HUES6 (cell line): Measurements from ENCODE around the gene A3GALT2.

ENCODE experiments used
- H3K27ac ChIP-seq: 2 replicates; pipeline ENCODE4 v1.7.0; 2013; ENCODE audit warnings: low read depth, mild to moderate bottlenecking, low read length, inconsistent platforms
- H3K27me3 ChIP-seq: 2 replicates; pipeline ENCODE4 v1.6.1; 2013; ENCODE audit warnings: low read length; ENCODE audit not compliant: control insufficient read depth, insufficient read depth
- H3K36me3 ChIP-seq: 2 replicates; pipeline ENCODE4 v1.6.1; 2013; ENCODE audit warnings: low read length; ENCODE audit not compliant: control insufficient read depth, insufficient read depth
- H3K4me1 ChIP-seq: 2 replicates; pipeline ENCODE4 v1.6.1; 2013; ENCODE audit warnings: low read length; ENCODE audit not compliant: control insufficient read depth, insufficient read depth
- H3K4me3 ChIP-seq: 2 replicates; pipeline ENCODE4 v1.5.1; 2013; ENCODE audit warnings: low read depth, low read length
- H3K9ac ChIP-seq: one replicate; pipeline ENCODE4 v1.6.1; 2013; ENCODE audit warnings: mild to moderate bottlenecking, low read length
- H3K9me3 ChIP-seq: 2 replicates; pipeline ENCODE4 v1.6.1; 2013; ENCODE audit warnings: low read depth, low read length; ENCODE audit not compliant: control insufficient read depth, insufficient read depth

The A3GALT2 gene

DNA sequence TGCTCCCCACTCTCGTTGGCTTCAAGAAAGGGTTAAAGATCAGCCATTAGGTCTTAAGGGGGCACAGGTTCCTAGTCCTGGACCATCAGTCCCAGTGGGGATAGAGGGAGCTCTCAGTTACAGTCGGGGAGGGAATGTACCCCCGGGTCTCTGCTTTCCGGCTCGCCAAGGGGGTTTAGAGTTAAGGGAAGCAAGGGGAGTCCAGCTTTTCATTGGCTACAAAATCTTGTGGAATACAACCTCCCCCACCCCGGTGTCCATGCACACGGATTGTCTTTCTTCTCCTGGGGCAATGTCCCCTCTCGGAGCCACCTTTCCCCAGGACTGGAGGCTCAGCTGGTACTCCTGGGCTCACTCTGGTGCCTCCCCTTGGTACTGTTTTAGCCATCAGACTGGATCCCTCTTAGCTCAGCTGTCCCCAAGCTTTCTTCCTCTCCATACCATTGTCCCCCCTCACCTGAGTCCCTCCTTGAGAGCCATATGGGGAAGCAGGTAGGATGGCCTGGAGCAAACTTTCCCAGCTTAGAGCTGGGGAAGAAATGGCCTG lies at the start of gene A3GALT2:
TSS of gene A3GALT2 (minus strand) at position 480 of the 547 bp plus-strand sequence. CDS start at position 480, 0 bp downstream.
- peaks cover 15% of the 10 kb centered on the region for H3K36me3 ChIP-seq
- H3K9me3 ChIP-seq = no peaks in the 10 kb centered on the region
- no peak within 1 kb of the TSS for H3K27ac ChIP-seq
- no peak within 1 kb of the TSS for H3K9ac ChIP-seq
- no peak within 1 kb of the TSS for H3K4me3 ChIP-seq
- no peaks in the 10 kb centered on the region for H3K4me1 ChIP-seq
- H3K27me3 ChIP-seq = peaks cover 9% of the 10 kb centered on the region; the same call in 1 of the 2 replicates

DNA sequence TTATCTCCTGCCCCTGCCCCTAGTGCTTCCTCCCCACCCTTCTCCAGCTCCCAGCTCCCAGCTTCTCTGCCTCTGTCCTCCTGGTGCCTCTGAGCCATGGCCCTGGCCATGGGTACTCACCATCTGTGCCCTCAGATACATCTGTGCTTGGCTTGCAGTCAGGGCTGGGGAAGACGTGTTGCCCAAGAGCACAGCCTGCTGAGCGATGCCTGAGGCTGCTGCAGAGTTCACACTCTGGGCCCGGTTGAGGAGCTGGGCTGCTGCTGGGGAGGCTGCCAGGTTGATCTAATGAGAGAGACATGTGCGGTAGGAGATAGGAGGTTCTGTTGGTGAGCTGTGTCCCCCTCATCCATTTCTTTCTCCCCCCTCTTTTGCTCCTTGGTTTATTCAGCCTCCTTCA lies 49.4 kb upstream of the A3GALT2 start:
- Histone ChIP-seq H3K9ac (no peak overlapping the region), H3K27me3 (peaks cover 5% of the 10 kb centered on the region; the same call in 1 of the 2 replicates), H3K36me3 (no peaks in the 10 kb centered on the region), H3K9me3 (no peaks in the 10 kb centered on the region), H3K27ac (no peak overlapping the region), H3K4me1 (peaks cover 14% of the 10 kb centered on the region; the same call in 1 of the 2 replicates), H3K4me3 (no peak overlapping the region)

DNA sequence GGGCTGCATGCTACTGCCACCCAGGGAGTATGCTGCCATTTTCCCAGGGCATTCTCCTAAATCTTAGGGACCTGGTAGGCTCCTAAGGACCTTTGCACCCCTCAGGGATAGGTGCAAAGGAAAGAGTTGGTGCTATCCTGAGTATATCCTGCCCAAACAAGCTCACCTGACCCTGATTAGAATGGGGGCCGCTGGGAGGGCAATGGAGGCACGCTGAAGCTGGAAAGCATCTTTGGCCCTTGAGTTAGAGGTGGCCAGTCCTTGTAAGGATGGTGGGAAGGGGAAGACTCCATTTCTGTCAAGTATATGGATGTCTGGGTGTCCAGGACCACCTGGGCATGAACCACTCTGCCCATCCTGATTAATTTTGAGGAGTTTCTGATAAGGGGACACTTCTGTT lies 48.9 kb upstream of the A3GALT2 start:
- Histone ChIP-seq H3K9me3 (no peaks in the 10 kb centered on the region), H3K27me3 (peaks cover 5% of the 10 kb centered on the region; the same call in 1 of the 2 replicates), H3K4me1 (peaks cover 20% of the 10 kb centered on the region; the same call in 1 of the 2 replicates), H3K36me3 (no peaks in the 10 kb centered on the region), H3K27ac (no peak overlapping the region), H3K4me3 (no peak overlapping the region), H3K9ac (no peak overlapping the region)

DNA sequence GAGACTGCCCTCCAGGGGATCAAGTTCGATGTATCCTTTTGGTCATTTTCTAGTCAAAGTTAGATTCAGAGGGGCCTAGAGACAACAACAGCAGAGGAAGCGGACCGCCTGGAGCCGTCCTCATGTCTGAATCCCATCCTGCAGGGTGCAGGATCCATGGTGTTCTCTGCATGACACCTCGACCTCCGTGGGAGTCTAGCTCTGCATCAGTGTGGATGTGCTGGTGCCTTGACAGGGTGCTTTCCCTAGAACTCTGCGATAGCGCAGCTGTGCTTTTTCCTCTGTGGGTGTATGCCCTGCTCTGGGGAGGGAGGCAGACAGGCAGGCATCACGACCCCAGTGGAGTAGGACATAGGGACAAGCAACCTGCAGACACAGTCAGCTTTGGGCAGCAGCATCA lies 48.2 kb upstream of the A3GALT2 start:
- Histone ChIP-seq H3K36me3 (no peaks in the 10 kb centered on the region), H3K9ac (no peak overlapping the region), H3K27ac (no peak overlapping the region), H3K9me3 (no peaks in the 10 kb centered on the region), H3K4me3 (no peak overlapping the region), H3K27me3 (peaks cover 5% of the 10 kb centered on the region; the same call in 1 of the 2 replicates), H3K4me1 (peaks cover 26% of the 10 kb centered on the region)

DNA sequence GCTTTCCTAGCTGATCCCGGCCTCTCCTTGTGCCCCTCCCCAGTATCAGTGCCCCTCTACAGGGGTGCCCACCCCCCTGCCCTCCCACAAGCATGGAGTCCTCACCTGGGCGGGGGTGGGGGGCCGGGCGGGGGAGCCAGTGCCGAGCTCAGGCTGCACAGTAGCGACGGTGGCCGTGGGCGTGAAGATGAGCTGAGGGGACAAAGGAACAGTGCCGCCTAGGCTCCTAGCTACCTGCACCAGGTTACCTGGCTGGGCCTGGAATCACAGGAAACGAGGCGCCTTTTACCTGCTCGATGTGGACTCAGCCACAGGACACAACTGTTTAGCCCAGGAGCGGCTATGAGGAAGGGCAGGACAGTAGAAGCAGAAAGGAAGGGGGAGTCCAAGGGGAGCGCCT lies 47.5 kb upstream of the A3GALT2 start:
- H3K27ac ChIP-seq = no peak overlapping the region
- no peak overlapping the region for H3K9ac ChIP-seq
- no peak overlapping the region for H3K4me3 ChIP-seq
- H3K36me3 ChIP-seq = no peaks in the 10 kb centered on the region
- H3K9me3 ChIP-seq = no peaks in the 10 kb centered on the region
- H3K27me3 ChIP-seq = peaks cover 5% of the 10 kb centered on the region; the same call in 1 of the 2 replicates
- peaks cover 33% of the 10 kb centered on the region for H3K4me1 ChIP-seq

DNA sequence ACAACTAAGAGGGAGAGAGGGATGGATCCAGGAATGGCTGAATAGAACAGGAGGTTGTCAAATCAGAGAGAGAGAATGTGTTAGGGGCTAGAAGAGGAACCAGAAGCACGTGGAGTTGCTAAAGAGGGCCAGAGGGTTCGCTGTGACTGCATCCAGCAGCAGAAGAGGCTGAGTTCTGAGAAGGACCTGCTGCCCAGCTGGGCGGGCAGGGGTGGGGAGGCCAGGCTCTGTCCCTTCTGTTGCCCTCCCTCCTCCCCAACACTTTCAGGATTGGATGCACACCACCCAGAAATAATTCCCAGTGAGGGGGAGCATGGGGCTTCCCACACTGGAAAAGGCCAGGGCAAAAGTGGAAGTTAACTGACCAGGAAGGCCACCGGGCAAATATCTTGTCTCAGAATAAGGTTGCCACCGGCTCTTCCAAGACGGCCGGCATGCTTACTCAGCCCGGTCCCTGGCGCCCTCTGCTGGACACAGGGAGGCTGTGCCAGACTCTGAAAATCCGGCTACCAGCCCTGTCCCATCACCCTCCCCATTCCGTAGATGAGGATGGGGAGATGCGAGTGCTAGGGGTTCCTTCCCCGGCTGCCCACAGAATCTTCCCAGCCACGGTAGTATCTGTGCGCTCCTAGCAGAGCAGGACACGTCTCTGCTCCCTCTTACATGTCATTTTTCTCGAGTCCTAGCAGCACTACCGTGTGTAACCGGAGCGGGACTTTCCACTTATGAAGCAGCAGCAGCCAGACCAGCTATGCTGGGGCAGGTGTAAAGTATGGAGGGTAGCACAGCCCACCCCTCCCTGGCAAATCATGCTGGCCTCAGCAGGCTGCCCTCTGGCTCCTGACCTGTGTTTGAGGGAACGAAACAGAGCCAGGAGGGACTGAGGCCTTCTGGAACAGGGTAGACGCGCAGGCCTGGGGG lies 46.8 kb upstream of the A3GALT2 start:
- no peak overlapping the region for H3K9ac ChIP-seq
- H3K36me3 ChIP-seq = no peaks in the 10 kb centered on the region
- H3K27ac ChIP-seq = no peak overlapping the region
- H3K27me3 ChIP-seq = peaks cover 5% of the 10 kb centered on the region; the same call in 1 of the 2 replicates
- H3K9me3 ChIP-seq = no peaks in the 10 kb centered on the region
- no peak overlapping the region for H3K4me3 ChIP-seq
- H3K4me1 ChIP-seq = peaks cover 39% of the 10 kb centered on the region

DNA sequence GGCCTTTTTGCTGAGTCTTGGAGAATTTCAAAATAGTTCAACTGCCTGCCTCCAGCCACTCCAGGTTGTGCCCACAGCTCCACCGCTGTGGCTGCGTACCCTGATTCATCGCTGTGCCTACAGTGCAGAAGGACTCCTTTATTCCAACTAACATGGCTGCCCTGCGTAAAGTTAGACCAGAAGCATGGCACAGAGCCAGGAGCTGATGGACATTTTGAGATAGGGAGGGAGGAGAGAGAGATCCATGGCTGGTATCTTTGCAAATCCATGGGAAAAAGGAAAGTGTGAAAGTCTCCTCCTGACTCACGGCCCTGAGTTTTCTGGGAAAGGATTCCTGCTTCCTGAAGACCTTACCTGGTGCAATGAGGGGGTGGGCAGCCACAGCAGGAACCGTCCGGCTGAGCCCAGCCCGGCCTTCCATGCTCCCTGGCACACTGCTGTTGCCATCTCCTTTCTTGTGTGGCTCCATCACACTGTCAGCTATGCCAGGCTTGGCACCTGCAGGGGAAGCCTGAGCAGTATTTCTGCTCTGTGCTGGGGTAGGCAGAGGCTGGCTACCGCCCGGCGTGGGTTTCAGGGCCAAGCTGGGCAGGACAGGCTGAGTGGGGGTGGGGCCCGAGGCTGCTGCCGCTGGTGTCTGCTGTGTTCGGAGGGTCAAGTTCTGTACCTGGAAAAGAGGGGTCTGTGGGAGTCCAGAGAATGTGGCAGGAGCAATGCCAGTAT lies 46.0 kb upstream of the A3GALT2 start:
- Histone ChIP-seq H3K4me3 (no peak overlapping the region), H3K36me3 (no peaks in the 10 kb centered on the region), H3K9ac (no peak overlapping the region), H3K27ac (no peak overlapping the region), H3K4me1 (peaks cover 43% of the 10 kb centered on the region), H3K27me3 (peaks cover 5% of the 10 kb centered on the region; the same call in 1 of the 2 replicates), H3K9me3 (no peaks in the 10 kb centered on the region)

DNA sequence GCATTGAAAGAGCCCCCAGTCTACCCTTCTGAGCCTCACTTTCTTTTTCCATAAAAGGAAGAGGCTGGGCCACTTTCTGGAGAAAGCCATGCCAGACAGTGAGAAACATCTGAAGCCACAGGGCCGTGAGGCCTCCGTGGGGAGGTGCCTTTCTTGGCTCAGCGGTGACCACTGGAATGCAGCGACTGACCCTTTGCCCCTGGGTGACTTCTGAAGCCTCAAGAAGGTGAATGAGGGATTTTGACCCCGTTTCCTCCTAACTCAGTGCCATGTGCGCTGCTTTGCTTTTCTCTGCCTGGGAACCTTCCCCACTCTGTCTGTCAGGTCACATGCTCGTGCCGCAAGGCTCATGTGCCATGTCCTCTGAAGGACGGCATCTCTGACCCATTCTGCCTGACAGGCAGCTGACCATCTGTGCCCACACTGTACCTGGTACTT lies 44.7 kb upstream of the A3GALT2 start:
- Histone ChIP-seq H3K4me3 (no peak overlapping the region), H3K36me3 (no peaks in the 10 kb centered on the region), H3K4me1 (peaks cover 55% of the 10 kb centered on the region), H3K27me3 (peaks cover 5% of the 10 kb centered on the region; the same call in 1 of the 2 replicates), H3K27ac (no peak overlapping the region), H3K9ac (no peak overlapping the region), H3K9me3 (no peaks in the 10 kb centered on the region)

DNA sequence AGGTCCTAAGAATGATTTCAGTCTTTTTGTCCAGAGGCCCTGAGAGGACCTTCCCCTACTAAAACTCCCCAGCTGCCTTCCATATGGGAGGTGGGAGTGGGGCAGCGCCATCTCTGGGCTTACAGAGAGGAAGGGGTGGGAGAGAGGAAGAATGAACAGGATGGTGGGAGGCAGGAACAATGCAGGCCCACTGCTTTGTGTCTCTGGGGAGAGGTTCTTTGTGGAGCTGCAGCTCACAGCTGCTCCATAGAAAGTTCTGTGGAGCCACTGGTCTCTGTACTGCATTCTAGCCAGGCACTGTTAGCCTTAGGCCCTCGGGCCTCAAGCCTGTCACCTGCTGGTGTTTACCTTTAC lies 43.6 kb upstream of the A3GALT2 start:
- no peaks in the 10 kb centered on the region for H3K9me3 ChIP-seq
- no peaks in the 10 kb centered on the region for H3K36me3 ChIP-seq
- H3K27ac ChIP-seq = no peak overlapping the region
- peak overlapping the region; percentile 4; the same call in 1 of the 2 replicates for H3K4me3 ChIP-seq
- peaks cover 55% of the 10 kb centered on the region for H3K4me1 ChIP-seq
- peaks cover 9% of the 10 kb centered on the region for H3K27me3 ChIP-seq
- H3K9ac ChIP-seq = no peak overlapping the region

DNA sequence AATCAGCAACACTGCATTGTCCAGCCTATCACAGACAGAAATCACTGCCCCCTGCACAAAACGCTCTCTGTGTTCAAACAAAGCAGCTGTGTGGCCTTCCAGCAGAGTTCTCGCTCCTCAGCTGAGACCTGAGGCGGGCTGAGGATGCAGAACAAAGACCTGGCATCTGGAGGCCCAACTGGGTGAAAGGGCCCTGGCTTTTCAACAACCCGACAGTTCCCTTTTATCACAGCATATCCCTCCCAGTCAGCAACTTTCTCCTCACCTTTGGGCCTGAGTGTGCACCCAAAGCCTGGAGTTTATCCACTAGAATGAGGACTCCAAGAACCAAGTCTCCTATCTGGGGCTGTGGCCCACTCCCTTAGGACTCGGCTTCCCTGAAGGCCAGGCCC lies 42.6 kb upstream of the A3GALT2 start:
- Histone ChIP-seq H3K27me3 (peaks cover 15% of the 10 kb centered on the region), H3K27ac (peak overlapping the region; percentile 27; the same call in 1 of the 2 replicates), H3K4me1 (peaks cover 55% of the 10 kb centered on the region)

More for the DNA sequence above, 42.6 kb upstream of the A3GALT2 start:
- Histone ChIP-seq H3K36me3 (no peaks in the 10 kb centered on the region), H3K9me3 (no peaks in the 10 kb centered on the region), H3K4me3 (peak overlapping the region; percentile 44; the same call in 1 of the 2 replicates), H3K9ac (peak overlapping the region; percentile 50)
